Right kidney (tissue), 1 donor: ENCODE results near the gene UGT1A10.

ENCODE experiments used
- DNase-seq: peaks from one replicate; pipeline ENCODE4 v3.0.0-alpha.2; 2016

UGT1A10 gene

GRCh38 chr2:233778030-233778429, 141.8 kb downstream of the UGT1A10 start, which contains the start of gene MROH2A:
MROH2A (plus strand) TSS chr2:233778330; CDS start chr2:233779359, 1,029 bp downstream.
- DNase-seq = no peak

DNA sequence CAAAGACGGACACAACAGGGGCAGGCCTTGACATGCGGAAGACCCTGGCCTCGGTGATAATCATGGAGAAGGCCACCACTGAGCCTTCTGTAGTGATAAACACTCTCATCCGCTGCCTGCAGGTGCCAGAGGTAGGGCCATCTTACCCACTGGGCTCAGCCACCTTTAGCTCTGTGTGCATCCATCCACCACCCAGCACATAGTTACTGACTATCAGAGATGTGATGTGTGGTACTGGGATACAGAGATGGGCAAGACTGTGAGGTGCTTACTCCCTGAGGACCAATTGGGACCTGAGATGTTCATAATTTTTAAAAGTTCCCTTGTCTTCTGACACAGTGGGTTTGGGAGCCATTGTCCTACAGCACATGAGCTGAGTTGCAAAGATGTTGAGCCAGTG, 143.5 kb downstream of the UGT1A10 start:
- no peak for DNase-seq

DNA sequence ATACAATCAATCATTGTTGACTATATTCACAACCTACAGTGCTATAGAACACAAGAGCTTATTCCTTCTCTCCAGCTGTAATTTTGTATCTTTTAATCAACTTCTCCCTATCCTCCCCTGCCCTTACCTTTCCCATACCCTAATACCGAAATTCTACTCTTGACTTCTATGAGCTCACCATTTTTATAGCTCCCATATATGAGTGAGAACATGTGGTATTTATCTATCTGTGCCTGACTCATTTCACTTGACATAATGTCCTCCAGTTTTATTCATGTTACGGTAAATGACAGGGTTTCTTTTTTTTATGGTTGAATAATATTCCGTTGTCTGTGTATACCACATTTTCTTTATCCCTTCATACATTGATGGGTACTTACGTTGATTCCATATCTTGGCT, 144.5 kb downstream of the UGT1A10 start:
- no peak for DNase-seq

GRCh38 chr2:233789554-233789953, 153.3 kb downstream of the UGT1A10 start:
- DNase-seq = no peak

GRCh38 chr2:233791151-233791882, 155.1 kb downstream of the UGT1A10 start:
- DNase-seq = no peak

DNA sequence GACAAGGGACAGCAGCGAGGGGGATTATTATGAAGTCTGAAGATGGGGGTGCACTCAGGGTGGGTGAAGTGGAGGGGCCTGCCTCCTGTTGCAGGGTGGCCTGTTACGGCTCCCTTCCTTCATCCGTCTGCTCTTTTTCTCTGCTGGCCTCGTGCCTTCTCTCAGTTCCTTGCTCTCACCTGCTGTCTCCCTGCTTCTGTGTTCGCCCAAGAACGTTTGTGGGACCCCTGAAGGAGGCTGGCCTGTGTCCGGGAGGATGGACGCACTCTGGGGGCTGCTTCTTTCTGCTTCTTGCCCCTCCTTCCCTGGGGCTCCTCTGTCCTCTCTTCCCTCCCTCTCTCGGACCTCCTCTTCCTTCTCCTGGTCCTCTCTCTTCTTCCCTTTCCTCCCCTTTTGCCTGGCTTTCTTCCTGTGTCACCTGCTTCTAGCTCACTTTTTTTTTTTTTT, 155.7 kb downstream of the UGT1A10 start:
- no peak for DNase-seq

DNA sequence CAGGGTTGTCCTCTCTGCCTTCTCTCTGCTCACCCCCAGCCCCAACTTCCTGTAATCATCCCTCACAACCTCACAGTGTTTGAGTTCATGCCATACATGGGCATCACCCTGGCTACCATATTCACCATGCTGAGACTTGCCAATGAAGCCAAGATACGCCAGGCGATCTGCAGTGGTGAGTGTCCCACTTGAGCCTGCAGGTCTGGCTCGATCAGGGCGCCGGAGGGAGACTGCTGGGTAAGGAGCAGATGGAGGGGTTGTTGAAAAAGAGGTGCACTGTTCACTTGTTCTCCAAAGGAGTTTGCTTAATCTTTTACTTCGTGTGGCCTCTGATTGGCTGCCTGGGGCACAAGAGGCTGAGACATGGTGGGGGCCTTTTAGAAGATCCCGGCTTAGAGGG, 156.5 kb downstream of the UGT1A10 start:
- no peak for DNase-seq

- DNase-seq = no peak
These were observed 157.3 kb downstream of the UGT1A10 start for GRCh38 chr2:233793465-233794127.

- no peak for DNase-seq
These were observed 157.9 kb downstream of the UGT1A10 start for GRCh38 chr2:233794128-233794658.

- no peak for DNase-seq
These were observed 159.5 kb downstream of the UGT1A10 start for GRCh38 chr2:233795735-233796171.

DNA sequence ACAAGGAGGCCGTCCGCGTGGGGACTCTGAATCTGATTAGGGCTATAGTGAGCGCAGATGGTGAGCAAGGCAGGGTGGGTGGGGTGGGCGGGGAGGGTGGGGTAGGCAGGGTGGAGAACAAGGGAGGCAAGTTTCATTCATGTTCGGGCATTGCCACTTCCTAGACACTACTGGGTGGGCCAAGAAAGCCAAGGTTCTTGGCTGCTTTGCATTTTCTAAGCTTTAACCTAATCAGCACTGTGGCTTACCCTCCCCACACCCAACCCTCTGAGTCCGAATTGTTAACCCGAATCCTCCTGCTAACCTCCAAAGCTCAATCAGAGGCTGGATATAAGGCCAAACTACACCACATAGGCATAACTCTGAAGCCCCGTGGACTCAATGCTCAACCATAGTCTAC, 160.0 kb downstream of the UGT1A10 start:
- DNase-seq = no peak

GRCh38 chr2:233798335-233799086, 162.3 kb downstream of the UGT1A10 start:
- no peak for DNase-seq

- DNase-seq = no peak
These were observed 162.9 kb downstream of the UGT1A10 start for GRCh38 chr2:233799087-233799665.

GRCh38 chr2:233799716-233800115, 163.5 kb downstream of the UGT1A10 start:
- no peak for DNase-seq

DNA sequence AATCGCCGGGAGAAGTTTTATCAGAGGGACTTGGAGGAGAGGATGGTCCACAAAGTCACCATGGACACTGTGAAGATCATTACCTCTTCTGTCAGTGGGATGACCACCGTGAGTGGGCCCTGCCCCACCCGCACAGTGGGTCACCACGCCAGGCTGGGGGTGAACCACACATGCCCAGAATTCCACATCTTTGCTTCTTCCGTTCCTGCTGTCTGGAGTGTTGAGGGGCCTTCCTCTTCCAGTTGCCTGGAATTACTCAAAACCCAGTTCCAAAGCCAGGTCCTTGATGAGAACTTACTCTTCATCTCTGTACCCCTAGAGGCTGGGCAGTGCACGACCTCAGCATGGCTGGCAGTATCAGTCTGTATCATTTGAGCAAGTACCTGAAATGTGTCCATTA, 164.0 kb downstream of the UGT1A10 start:
- no peak for DNase-seq

- no peak for DNase-seq
These were observed 165.3 kb downstream of the UGT1A10 start for GRCh38 chr2:233801357-233802131.

DNA sequence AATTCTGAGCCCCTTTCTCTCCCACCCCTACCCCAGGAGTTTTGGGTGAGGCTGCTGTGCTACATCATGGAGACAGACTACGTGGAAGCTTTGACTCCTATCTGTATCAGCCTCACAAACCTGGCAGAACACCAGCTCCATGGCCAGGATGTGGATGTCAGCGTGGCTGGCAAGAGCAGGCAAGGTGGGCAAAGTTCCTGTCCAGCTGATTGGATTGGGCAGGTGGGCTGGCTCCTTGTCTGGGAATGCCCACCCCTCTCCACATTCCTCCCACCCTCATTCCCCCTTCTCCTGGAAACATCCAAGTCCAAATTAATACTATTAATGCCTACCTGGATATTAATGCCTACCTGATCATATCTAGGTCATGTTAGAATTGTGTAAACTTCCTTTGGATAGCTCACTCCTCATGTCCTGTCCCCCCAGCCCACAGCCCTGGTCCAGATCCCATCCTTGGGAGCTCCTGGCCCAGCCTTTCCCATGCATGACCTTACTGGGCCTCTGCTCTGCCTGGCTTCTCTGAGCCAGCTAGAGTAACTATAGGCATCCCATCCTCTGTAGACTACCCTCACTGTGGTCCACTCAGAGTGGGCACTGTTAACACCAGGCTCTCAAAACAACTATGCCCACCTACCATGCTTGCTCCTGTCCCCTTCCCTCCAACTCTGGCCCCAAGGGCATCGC, 166.0 kb downstream of the UGT1A10 start:
- DNase-seq = no peak

- no peak for DNase-seq
These were observed 167.2 kb downstream of the UGT1A10 start for GRCh38 chr2:233803292-233803911.

DNA sequence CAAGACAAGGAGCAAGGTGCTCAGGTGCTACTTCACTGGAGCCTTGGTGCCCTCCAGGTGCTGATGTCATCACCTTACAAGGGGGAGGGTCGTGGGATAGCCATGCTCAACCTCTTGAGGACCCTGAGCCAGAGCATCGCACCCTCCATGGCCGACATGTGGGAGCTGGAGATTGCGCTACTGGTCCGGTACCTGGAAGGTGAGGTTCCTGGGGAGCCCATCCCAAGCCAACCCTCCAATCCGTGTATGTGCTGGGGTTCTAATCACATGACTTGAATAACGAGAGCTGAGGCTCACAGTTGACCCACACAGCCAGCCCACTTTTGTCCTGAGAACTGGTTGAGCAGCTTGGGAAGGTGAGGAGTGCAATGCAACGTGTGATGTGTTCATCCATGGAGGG, 167.7 kb downstream of the UGT1A10 start:
- no peak for DNase-seq

- DNase-seq = no peak
These were observed 171.1 kb downstream of the UGT1A10 start for GRCh38 chr2:233807215-233807865.
